ENCODE results near the gene SNX4.
"Not testable (repeated sequence)": the region's sequence is repeated elsewhere in the genome, so short reads cannot be mapped to it uniquely, and the experiment has no call there.

Gene SNX4

GRCh38 chr3:125519678-125520562 lies at the start of gene SNX4:
Gene SNX4 (minus strand): TSS chr3:125520202. CDS start chr3:125520172, 30 bp downstream.
- DNase-seq: peak; percentile 83

GRCh38 chr3:125556314-125556713 lies 36.3 kb upstream of the SNX4 start:
- DNase-seq: no peak

- no peak for DNase-seq
Measured at GRCh38 chr3:125552401-125552800, 32.4 kb upstream of the SNX4 start.

GRCh38 chr3:125528920-125529319 lies 8.9 kb upstream of the SNX4 start:
- DNase-seq: no peak

GRCh38 chr3:125525153-125525552 lies 5.2 kb upstream of the SNX4 start:
- no peak for DNase-seq

- not testable (repeated sequence) for DNase-seq
Measured at GRCh38 chr3:125520563-125520919, 539 bp upstream of the SNX4 start.

GRCh38 chr3:125515421-125515820 lies 4.6 kb downstream of the SNX4 start:
- DNase-seq: no peak

GRCh38 chr3:125513490-125514115 lies 6.4 kb downstream of the SNX4 start:
- no peak for DNase-seq

GRCh38 chr3:125512135-125512920 lies 7.7 kb downstream of the SNX4 start:
- DNase-seq: no peak

GRCh38 chr3:125511420-125512118 lies 8.4 kb downstream of the SNX4 start:
- DNase-seq: no peak

GRCh38 chr3:125507128-125507527 lies 12.9 kb downstream of the SNX4 start:
- DNase-seq: no peak

- no peak for DNase-seq
Measured at GRCh38 chr3:125498630-125499029, 21.4 kb downstream of the SNX4 start.

- no peak for DNase-seq
Measured at GRCh38 chr3:125496701-125497100, 23.3 kb downstream of the SNX4 start.

- no peak for DNase-seq
Measured at GRCh38 chr3:125482406-125482805, 37.6 kb downstream of the SNX4 start.

GRCh38 chr3:125481786-125482185 lies 38.2 kb downstream of the SNX4 start:
- no peak for DNase-seq

GRCh38 chr3:125481375-125481759 lies 38.6 kb downstream of the SNX4 start:
- not testable (repeated sequence) for DNase-seq

GRCh38 chr3:125480656-125481374 lies 39.2 kb downstream of the SNX4 start:
- DNase-seq: no peak

GRCh38 chr3:125479091-125479490 lies 40.9 kb downstream of the SNX4 start:
- no peak for DNase-seq

- DNase-seq: no peak
Measured at GRCh38 chr3:125478326-125478725, 41.7 kb downstream of the SNX4 start.

GRCh38 chr3:125477701-125478100 lies 42.3 kb downstream of the SNX4 start:
- no peak for DNase-seq

- no peak for DNase-seq
Measured at GRCh38 chr3:125470671-125471070, 49.3 kb downstream of the SNX4 start.

GRCh38 chr3:125462722-125463299 lies 57.2 kb downstream of the SNX4 start:
- no peak for DNase-seq
